ENCODE measurements around the gene EPHB1. TPM values are rescaled to one million over a fixed set of nuclear protein-coding genes. Genes with fewer than 3 reads are reported as not detected.

EPHB1 gene
- polyA plus RNA-seq, 1 of the 3 experiments (the other 2 are of a cell fraction) = 1.2 TPM

DNA sequence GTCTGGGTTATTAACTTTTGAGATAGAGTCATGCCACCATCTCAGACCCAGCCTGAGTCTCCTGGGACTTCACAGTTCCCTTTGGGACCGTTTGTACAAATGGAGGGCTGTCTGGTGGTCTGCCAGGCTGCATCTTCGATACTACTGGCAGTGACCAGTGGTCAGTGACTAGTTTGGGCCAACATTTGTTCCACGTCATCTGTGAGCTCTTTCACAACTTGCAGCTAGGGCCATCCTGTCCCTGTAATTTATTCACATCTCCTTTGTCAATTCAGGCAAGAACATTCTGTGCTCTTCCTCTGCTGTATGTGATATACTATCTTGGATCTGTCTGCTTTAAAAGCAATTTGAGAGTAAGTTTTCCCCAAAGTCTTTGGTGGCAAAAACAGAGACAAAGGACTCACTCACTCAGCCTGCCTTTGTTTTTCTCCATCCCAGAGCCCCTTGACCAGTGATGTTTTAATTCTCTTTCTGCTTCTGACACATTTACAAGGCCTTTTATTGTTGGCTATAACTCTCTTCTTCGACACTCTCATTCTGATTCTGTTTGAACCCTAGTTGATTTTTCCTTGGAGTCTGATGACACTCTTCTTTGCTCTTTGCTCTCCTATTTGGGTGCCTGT is 353.4 kb downstream of the EPHB1 start:
- no peaks in the 10 kb centered on the region for H3K9me3 ChIP-seq
- WGBS (ENCODE audit: low lambda C conversion rate) = 33% methylated on average over 3 of the region's 4 CpGs
- no peak overlapping the region for H3K4me2 ChIP-seq
- H3K4me3 ChIP-seq (ENCODE audit: low read depth in 2 of 2, low read length in 1 of 2) = no peak overlapping the region
- CTCF ChIA-PET = no interaction called here
- no peak for DNase-seq
- H3K9me2 ChIP-seq = no peaks in the 10 kb centered on the region
- H2AFZ ChIP-seq (ENCODE audit: low read depth) = no peak overlapping the region
- no peak for TF ChIP-seq FOXM1 (IDR thresholded peaks at IDR 0.05; ENCODE audit: low read depth)
- TF ChIP-seq, protein P1, sequence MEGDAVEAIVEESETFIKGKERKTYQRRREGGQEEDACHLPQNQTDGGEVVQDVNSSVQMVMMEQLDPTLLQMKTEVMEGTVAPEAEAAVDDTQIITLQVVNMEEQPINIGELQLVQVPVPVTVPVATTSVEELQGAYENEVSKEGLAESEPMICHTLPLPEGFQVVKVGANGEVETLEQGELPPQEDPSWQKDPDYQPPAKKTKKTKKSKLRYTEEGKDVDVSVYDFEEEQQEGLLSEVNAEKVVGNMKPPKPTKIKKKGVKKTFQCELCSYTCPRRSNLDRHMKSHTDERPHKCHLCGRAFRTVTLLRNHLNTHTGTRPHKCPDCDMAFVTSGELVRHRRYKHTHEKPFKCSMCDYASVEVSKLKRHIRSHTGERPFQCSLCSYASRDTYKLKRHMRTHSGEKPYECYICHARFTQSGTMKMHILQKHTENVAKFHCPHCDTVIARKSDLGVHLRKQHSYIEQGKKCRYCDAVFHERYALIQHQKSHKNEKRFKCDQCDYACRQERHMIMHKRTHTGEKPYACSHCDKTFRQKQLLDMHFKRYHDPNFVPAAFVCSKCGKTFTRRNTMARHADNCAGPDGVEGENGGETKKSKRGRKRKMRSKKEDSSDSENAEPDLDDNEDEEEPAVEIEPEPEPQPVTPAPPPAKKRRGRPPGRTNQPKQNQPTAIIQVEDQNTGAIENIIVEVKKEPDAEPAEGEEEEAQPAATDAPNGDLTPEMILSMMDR (IDR thresholded peaks at IDR 0.05) = no peak
- no peak for TF ChIP-seq JUND (IDR thresholded peaks at IDR 0.05)
- TF ChIP-seq TAF1 (IDR thresholded peaks at IDR 0.05; ENCODE audit: borderline replicate concordance, low read depth, low read length) = no peak
- no peak for TF ChIP-seq SMC3 (IDR thresholded peaks at IDR 0.05; ENCODE audit: low read depth, low read length)
- no peak for TF ChIP-seq FOXJ3 (CRISPR knock-in tag; IDR thresholded peaks at IDR 0.05)
- TF ChIP-seq, protein P2, sequence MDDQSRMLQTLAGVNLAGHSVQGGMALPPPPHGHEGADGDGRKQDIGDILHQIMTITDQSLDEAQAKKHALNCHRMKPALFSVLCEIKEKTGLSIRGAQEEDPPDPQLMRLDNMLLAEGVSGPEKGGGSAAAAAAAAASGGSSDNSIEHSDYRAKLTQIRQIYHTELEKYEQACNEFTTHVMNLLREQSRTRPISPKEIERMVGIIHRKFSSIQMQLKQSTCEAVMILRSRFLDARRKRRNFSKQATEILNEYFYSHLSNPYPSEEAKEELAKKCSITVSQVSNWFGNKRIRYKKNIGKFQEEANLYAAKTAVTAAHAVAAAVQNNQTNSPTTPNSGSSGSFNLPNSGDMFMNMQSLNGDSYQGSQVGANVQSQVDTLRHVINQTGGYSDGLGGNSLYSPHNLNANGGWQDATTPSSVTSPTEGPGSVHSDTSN (IDR thresholded peaks at IDR 0.05) = no peak
- TF ChIP-seq RAD21 (IDR thresholded peaks at IDR 0.05; ENCODE audit: low read length) = no peak
- H3K36me3 ChIP-seq (replicated peaks in 1 of 2; ENCODE audit: control insufficient read depth in 1 of 2, insufficient read depth in 2 of 2, low read length in 1 of 2) = no peaks in the 10 kb centered on the region
- no peaks in the 10 kb centered on the region for H3K4me1 ChIP-seq (ENCODE audit: control insufficient read depth in 1 of 2, insufficient read depth in 2 of 2, low read depth in 1 of 2, low read length in 1 of 2)
- H3K27me3 ChIP-seq (ENCODE audit: insufficient read depth) = no peaks in the 10 kb centered on the region
- no peaks in the 10 kb centered on the region for H3K79me2 ChIP-seq (ENCODE audit: insufficient read depth)
- H3K9ac ChIP-seq = no peak overlapping the region
- H4K20me1 ChIP-seq (ENCODE audit: insufficient read depth) = no peaks in the 10 kb centered on the region
- no peaks in the 10 kb centered on the region for H3F3A ChIP-seq (replicated peaks; ENCODE audit: insufficient read depth)
- POLR2A ChIA-PET = no interaction called here
- H3K27ac ChIP-seq (ENCODE audit: low read depth in 2 of 2, low read length in 1 of 2) = no peak overlapping the region

DNA sequence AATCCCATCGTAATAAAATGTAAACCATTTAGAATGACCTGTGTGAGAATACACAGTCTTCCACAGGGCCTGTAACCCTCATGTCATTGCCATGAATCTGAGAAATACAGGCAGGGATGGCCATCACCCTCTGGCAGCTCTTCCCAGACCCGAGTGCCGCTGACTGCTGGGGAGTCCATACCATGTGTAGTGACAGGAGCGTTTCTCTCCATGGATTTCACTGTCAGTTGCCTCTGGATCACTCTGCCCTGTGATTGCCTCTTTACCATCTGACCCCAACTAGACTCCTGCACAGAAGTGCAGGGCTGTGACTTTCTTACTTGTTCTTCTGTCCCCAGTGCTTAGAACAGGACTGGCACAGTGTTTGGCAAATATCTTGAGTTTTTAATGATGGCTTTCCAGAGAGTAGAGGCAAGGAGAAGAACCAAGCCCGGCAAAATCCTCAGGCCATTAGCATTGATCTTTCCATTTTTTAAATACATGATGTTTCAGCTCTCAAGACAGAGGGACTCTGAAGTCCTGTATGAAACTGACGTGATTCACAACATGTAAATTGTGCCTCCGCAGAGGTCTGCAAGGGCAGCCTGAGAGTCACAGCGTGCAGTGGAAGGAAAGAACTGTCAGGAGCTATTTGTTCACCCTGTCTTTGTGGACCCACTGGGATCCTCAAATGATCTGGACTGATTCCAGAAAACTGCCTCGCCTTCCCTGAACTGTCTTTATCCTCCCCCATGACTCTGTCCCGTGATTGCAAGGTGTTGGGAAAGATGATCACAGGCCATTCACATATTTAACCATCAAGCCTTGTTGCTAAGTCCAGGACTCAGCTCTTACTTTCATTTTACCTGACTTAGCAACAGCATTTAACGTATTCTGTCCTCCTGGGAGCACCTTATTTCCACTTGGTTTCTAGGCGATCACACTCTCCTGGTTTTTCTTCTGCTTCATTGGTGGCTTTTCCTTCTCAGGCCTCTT is 354.9 kb downstream of the EPHB1 start:
- ChIA-PET POLR2A (no interaction called here), CTCF (no interaction called here)
- no peaks in the 10 kb centered on the region for H4K20me1 ChIP-seq (ENCODE audit: insufficient read depth)
- TF ChIP-seq MXI1 (IDR thresholded peaks at IDR 0.05; ENCODE audit: low read depth, low read length) (no peak), TAF1 (IDR thresholded peaks at IDR 0.05; ENCODE audit: borderline replicate concordance, low read depth, low read length) (no peak), SMC3 (IDR thresholded peaks at IDR 0.05; ENCODE audit: low read depth, low read length) (no peak), TEAD4 (IDR thresholded peaks at IDR 0.05; ENCODE audit: borderline replicate concordance, insufficient read depth) (no peak), FOXJ3 (CRISPR knock-in tag; IDR thresholded peaks at IDR 0.05) (no peak), TCF12 (IDR thresholded peaks at IDR 0.05) (no peak), RAD21 (IDR thresholded peaks at IDR 0.05; ENCODE audit: low read length) (no peak), SIN3A (IDR thresholded peaks at IDR 0.05; ENCODE audit: borderline replicate concordance, low read depth, low read length) (no peak), FOSL2 (IDR thresholded peaks at IDR 0.05; ENCODE audit: borderline replicate concordance, low read depth) (no peak), MEF2A (IDR thresholded peaks at IDR 0.05; ENCODE audit: borderline replicate concordance, low read depth) (no peak)
- TF ChIP-seq, protein P3, sequence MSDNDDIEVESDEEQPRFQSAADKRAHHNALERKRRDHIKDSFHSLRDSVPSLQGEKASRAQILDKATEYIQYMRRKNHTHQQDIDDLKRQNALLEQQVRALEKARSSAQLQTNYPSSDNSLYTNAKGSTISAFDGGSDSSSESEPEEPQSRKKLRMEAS (IDR thresholded peaks at IDR 0.05; ENCODE audit: low read depth) = no peak
- TF ChIP-seq, protein P2 (IDR thresholded peaks at IDR 0.05) = no peak
- TF ChIP-seq, protein P4, sequence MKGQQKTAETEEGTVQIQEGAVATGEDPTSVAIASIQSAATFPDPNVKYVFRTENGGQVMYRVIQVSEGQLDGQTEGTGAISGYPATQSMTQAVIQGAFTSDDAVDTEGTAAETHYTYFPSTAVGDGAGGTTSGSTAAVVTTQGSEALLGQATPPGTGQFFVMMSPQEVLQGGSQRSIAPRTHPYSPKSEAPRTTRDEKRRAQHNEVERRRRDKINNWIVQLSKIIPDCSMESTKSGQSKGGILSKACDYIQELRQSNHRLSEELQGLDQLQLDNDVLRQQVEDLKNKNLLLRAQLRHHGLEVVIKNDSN (IDR thresholded peaks at IDR 0.05; ENCODE audit: borderline replicate concordance, low read depth) = no peak
- no peak overlapping the region for H3K4me2 ChIP-seq
- H3K4me1 ChIP-seq (ENCODE audit: control insufficient read depth in 1 of 2, insufficient read depth in 2 of 2, low read depth in 1 of 2, low read length in 1 of 2) = no peaks in the 10 kb centered on the region
- H2AFZ ChIP-seq (ENCODE audit: low read depth) = no peak overlapping the region
- H3K27me3 ChIP-seq (ENCODE audit: insufficient read depth) = no peaks in the 10 kb centered on the region
- H3K9me3 ChIP-seq = no peaks in the 10 kb centered on the region
- H3K9ac ChIP-seq = no peak overlapping the region
- H3K79me2 ChIP-seq (ENCODE audit: insufficient read depth) = no peaks in the 10 kb centered on the region
- no peak for DNase-seq
- no peak overlapping the region for H3K4me3 ChIP-seq (ENCODE audit: low read depth in 2 of 2, low read length in 1 of 2)
- H3K36me3 ChIP-seq (replicated peaks in 1 of 2; ENCODE audit: control insufficient read depth in 1 of 2, insufficient read depth in 2 of 2, low read length in 1 of 2) = no peaks in the 10 kb centered on the region
- no peak overlapping the region for H3K27ac ChIP-seq (ENCODE audit: low read depth in 2 of 2, low read length in 1 of 2)
- H3K9me2 ChIP-seq = no peaks in the 10 kb centered on the region
- WGBS (ENCODE audit: low lambda C conversion rate) = 55% methylated on average over 12 of the region's 12 CpGs
- no peaks in the 10 kb centered on the region for H3F3A ChIP-seq (replicated peaks; ENCODE audit: insufficient read depth)
